Measurements from ENCODE around the gene NEU3.
"Not testable (repeated sequence)": the region's sequence is repeated elsewhere in the genome, so short reads cannot be mapped to it uniquely, and the experiment has no call there.

Gene NEU3

DNA sequence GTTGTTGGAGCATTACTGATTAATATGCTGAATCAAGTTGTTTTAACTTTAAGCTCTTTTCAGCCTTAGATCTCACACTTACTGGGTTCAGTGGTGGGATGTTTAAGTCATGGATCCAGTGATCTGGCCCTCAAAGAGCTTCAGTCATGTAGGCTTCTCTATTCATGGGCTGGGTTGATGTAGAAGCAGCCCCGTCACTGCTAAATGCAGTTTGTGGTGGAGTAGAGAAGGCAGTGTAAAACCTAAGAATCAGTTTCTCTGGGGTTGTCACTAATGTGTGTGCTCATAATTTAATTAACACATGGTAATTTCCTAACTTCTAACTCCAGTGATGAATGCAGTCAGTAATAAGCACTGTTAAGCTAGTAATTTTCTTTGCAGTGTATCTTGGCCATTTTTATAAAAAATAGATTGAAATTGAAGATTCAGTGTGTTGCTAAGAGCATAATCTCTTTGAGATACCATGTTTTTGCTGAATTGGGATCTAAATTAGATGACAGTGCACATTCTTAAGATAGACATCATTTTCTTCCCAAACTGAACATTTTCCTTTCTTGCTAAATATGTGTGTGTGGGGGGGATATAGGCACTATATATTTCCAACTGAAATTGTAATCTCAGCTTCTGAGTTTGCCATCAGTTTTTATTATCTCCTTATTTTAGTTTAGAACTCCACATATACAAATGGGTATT lies 30.6 kb upstream of the NEU3 start:
- TF ChIP-seq ZNF274 (IDR thresholded peaks at IDR 0.05; ENCODE audit: low read depth, low read length), result no peak
- H3K4me3 ChIP-seq (ENCODE audit: low read length), result no peak overlapping the region

DNA sequence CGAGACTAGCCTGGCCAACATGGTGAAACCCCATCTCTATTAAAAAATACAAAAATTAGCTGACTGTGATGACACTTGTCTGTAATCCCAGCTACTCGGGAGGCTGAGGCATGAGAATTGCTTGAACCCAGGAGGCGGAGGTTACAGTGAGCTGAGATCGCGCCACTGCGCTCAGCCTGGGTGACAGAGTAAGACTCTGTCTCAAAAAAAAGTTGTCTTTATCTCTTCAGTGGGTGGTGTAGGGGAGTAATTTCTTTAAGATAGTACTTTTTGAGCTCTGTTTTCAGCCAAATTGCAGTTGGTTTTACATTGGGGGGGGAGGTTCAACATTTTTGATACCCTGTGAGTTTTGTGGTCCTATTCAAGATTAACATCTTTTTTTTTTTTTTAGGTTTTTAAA lies 28.6 kb upstream of the NEU3 start:
- H3K4me3 ChIP-seq (ENCODE audit: low read length), result not testable (repeated sequence)

DNA sequence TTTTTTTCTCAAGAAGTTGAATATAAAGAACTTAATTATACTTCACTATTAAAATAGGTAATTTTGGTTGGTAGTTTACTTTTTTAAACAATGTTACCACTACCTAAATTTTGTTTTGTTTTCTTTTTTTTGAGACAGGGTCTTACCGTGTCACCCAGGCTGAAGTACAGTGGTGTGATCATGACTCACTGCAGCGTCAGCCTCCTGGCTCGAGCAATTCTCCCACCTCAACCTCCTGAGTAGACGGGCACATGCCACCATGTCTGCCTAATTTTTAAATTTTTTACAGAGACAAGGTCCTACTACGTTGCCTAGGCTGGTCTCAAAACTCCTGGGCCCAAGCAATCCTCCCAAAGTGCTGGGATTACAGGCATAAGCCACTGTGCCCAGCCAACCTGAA lies 22.1 kb upstream of the NEU3 start:
- no peak overlapping the region for H3K4me3 ChIP-seq (ENCODE audit: low read length)
- TF ChIP-seq ZNF274 (IDR thresholded peaks at IDR 0.05; ENCODE audit: low read depth, low read length), result no peak

DNA sequence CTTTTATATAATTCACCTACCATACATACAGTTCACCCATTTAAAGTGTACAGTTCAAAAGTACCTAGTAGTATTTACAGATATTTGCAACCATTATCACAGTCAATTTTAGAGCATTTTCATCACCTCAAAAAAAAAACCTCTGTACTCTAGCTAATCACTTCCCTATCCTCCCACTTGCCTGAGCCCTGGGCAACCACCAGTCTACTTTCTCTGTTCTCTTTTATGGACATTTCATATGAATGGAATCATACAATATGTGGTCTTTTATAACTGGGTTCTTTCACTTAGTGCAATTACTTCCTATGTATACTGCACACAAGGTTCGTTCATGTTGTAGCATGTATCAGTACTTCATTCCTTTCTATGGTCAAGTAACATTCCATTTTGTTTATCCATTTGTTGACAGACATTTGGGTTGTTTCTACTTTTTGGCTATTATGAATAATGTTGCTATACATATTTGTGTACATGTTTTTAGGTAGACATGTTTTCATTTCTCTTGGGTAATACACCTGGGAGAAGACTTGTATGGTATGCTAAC lies 17.8 kb upstream of the NEU3 start:
- TF ChIP-seq ZNF274 (IDR thresholded peaks at IDR 0.05; ENCODE audit: low read depth, low read length), result no peak
- H3K4me3 ChIP-seq (ENCODE audit: low read length), result no peak overlapping the region

DNA sequence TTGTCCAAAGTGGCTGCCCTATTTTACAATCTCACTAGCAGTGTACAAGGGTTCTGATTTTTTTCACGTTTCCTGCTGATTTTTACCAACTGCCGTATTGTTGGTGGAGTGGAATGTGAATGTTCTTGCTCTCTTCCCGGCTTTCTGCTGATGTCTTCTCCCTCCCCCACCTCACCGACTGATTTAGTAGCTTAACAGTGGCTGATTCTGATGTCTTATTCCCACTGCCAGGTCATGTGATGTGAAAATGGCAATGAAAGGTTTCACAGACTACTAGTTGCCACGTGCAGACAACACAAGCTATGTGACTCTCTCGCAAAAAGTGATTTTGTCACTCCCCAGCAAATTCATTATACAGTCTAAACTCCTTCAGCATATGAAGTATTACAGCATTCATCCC lies 17.3 kb upstream of the NEU3 start:
- TF ChIP-seq ZNF274 (IDR thresholded peaks at IDR 0.05; ENCODE audit: low read depth, low read length), result no peak
- no peak overlapping the region for H3K4me3 ChIP-seq (ENCODE audit: low read length)

DNA sequence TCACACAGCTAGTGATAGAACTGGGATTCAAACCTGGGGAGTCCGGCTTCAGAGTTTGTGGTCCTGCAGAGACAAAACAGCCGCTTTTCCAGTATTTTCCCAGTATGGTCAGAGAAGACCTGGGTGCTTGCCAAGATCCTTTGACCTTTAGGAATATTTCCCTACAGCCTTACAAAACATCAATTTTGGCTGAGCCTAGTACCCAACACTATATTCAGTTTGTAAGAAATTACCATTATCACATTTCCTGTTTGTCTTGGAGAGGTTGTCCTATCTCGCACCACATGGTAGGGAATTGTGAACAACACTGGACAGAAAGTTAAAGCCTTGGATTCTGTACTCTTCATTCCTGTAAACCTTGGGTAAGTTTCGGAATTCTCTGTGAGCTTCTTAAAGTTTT lies 10.7 kb upstream of the NEU3 start:
- TF ChIP-seq ZNF274 (IDR thresholded peaks at IDR 0.05; ENCODE audit: low read depth, low read length), result no peak

DNA sequence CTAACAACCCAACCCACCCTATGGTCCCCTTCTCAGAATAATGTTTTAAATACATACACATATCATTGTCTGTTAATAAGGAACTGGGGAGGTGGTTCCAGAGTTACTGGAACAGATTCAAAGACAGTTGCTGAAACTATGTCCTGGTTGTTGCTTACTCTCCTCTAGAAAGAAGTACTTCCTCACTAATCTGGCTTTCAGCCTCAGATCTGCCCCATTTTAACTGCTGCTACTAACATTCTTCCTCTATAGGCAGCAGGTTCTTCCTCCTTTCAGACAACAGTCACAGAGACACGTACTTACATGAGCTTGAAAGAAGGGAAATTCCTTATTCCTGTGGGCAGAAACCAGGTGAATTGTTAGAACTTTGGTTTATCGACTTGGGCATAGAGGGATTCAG lies 8.1 kb upstream of the NEU3 start:
- H3K4me3 ChIP-seq (ENCODE audit: low read length), result no peak overlapping the region
- TF ChIP-seq ZNF274 (IDR thresholded peaks at IDR 0.05; ENCODE audit: low read depth, low read length), result no peak

More for the DNA sequence above, 10.7 kb upstream of the NEU3 start:
- no peak overlapping the region for H3K4me3 ChIP-seq (ENCODE audit: low read length)

DNA sequence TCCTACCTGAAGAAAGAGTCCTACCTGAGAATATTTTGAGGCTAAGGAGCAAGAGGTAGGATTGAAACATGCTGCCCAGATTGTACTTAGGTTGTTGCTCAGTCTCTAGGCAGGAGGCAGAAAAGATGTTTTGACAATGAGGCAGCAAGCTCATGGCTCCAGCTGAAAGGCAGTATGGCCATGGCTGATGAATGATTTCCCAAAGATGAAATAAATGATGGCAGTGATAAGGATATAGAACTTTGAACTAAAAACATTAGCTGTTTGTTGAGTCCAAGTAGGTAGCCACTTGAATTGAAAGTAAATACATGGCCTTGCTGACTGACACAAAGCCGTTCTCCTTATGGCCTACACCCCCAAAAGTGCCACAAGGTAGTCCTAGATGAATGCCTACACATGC lies 6.8 kb upstream of the NEU3 start:
- no peak for TF ChIP-seq ZNF274 (IDR thresholded peaks at IDR 0.05; ENCODE audit: low read depth, low read length)
- no peak overlapping the region for H3K4me3 ChIP-seq (ENCODE audit: low read length)

DNA sequence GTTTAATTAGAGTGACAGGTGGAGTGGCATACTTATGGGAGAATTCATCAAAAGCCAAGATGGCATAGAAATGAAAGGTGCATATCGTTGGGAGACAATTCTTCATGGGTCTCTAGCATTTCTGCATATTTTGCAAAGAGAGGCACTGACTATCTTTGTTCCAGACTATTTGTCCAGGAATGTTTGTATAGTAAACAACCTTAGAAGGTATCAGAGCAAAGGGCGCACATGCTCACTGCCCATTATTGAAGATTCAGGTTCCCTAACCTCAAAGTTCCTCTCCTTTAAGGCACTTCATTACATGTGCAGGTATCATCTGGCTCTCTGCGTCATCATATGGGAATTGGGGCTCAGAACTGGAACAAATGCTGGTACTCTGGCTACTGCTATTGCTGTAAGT lies 4.7 kb upstream of the NEU3 start:
- H3K4me3 ChIP-seq (ENCODE audit: low read length), result no peak overlapping the region
- no peak for TF ChIP-seq ZNF274 (IDR thresholded peaks at IDR 0.05; ENCODE audit: low read depth, low read length)

DNA sequence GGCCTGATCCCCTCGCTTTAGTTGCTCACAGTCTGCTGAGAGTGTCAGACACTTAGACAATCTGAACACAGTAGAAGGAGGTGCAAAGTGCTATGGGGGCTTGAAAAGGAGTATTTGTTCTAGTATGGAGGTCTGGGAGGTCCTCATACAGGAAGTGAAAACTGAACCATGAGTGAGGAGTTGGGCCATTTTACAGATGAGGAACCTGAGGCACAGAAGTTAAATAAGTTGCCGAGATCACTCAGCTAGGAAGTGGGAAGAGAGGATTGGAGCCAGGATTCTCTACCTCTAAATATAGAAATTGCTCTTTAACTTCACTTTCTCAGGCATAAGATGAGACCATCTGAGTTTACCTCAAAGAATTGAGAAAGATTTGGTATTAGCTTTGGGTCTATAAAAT lies 4.0 kb upstream of the NEU3 start:
- no peak overlapping the region for H3K4me3 ChIP-seq (ENCODE audit: low read length)
- TF ChIP-seq ZNF274 (IDR thresholded peaks at IDR 0.05; ENCODE audit: low read depth, low read length), result no peak

DNA sequence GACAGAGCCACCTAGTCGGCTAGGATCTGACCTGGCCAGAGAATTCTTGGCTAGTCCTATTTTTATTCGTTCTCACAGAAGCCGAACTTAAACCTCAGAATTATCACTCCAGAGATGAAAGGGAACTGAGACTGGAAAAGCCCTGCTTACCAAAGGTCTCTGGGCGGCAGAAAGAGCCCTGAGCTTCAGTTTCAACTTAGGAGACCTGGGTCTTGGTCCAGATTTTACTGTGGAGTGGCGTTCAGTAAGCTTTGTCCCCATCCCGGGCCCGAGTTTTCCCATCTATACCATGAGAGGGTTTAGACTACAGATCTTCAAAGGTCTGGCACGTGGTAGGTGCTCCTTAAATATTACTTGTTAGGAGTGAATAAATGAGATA lies 516 bp downstream of the NEU3 start:
- H3K4me3 ChIP-seq (ENCODE audit: low read length), result peak overlapping the region; percentile 81
- no peak for TF ChIP-seq ZNF274 (IDR thresholded peaks at IDR 0.05; ENCODE audit: low read depth, low read length)

DNA sequence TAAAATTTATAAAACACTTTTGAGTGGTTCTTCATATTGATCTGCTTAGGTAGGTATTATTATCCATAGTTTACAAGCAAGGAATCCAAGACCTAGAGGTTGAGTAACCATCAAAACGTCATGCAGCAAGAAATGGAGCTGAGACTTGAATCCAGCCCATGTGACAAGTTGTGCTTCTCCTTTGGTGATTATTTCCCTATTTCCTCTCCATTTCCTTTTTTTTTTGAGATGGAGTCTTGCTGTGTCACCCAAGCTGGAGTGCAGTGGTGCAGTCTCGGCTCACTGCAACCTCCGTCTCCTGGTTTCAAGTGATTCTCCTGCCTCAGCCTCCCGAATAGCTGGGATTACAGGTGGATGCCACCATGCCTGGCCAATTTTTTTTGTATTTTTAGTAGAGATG lies 1.4 kb downstream of the NEU3 start:
- H3K4me3 ChIP-seq (ENCODE audit: low read length), result not testable (repeated sequence)

DNA sequence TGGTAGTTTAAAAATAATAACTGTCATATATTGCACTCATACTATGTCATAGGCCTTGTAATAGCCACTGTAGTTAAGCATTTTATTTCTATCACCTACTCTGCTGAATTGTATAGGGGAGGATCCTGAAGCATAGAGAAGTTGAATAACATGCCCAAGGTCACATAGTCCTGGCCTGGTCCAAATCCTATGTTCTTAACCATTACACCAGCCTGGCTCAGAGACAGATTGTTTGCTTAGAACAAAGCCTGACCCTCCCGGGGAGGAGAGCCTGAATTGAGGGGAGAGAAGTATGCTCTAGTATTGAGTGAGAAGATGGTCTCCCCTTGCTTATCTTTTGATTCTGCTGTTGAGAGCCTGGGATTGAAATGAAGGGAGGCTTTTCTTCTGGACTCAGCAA lies 2.2 kb downstream of the NEU3 start:
- peak overlapping the region; percentile 24; the same call in 1 of the 2 replicates for H3K4me3 ChIP-seq (ENCODE audit: low read length)
- no peak for TF ChIP-seq ZNF274 (IDR thresholded peaks at IDR 0.05; ENCODE audit: low read depth, low read length)

DNA sequence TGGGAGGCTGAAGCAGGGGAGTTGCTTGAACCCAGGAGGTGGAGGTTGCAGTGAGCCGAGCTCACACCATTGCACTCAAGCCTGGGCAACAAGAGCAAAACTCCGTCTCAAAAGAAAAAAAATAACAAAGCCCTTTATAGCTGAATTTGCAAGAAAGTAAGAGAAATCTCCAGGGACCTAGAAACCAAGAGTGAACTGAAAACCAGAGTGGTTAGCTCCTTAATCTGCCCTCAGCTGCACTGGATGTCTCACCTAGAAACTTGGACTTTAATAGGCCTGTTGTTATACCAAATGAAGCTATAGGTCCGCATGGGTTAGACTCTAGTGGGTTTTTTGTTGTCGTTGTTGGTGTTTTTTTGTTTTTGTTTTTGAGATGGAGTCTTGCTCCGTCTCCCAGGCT lies 4.1 kb downstream of the NEU3 start:
- no peak overlapping the region for H3K4me3 ChIP-seq (ENCODE audit: low read length)
- TF ChIP-seq ZNF274 (IDR thresholded peaks at IDR 0.05; ENCODE audit: low read depth, low read length), result no peak

DNA sequence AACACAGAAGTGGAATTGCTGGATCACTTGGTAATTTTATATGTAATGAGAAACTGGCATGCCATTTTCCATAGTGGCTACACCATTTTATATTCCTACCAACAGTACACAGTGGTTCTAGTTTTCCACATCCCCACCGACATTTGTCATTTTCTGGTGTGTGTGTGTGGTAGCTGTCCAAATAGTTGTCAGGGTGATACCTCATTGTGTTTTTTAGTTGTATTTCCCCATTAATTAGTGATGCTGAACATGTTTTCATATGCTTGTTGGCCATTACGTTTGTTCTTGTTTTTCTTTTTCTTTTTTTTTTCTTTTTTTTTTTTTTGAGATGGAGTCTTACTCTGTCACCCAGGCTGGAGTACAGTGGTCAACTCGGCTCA lies 12.2 kb downstream of the NEU3 start:
- no peak for TF ChIP-seq ZNF274 (IDR thresholded peaks at IDR 0.05; ENCODE audit: low read depth, low read length)
- H3K4me3 ChIP-seq (ENCODE audit: low read length), result no peak overlapping the region

DNA sequence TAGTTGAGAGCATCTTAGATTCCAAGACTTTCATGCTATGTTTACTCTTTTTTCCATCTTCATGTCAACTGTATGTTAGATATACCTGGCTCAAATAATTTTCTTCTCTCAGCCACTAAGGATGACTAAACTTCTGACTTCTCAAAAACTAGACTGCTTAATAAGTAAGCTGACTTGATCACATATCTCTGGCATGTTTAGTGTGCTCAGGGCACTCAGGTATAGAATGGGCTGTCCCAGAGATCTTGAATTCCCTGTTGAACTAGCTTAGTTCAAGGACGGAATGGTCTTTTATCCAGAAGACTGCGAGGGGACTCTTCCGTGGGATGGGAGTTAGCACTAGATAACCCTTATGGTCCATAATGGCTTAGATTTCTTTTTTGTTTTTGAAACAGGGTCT lies 13.0 kb downstream of the NEU3 start:
- H3K4me3 ChIP-seq (ENCODE audit: low read length), result no peak overlapping the region
- no peak for TF ChIP-seq ZNF274 (IDR thresholded peaks at IDR 0.05; ENCODE audit: low read depth, low read length)

Data from GM08714 (cell line).